Right lobe of liver (tissue), 6 donors: ENCODE data around the gene VEGFA. TPM values are rescaled to one million over a fixed set of nuclear protein-coding genes. Genes with fewer than 3 reads are reported as not detected.
"Not testable (repeated sequence)": the region's sequence is repeated elsewhere in the genome, so short reads cannot be mapped to it uniquely, and the experiment has no call there.

Source experiments
- ATAC-seq, 4 donors: fragments of 200-7000 bp; cut with Tn5 transposase; one replicate each; pipeline ENCODE4 v1.9.1; 2020; ENCODE audit warnings: mild to moderate bottlenecking in 4 of 4, moderate library complexity in 4 of 4
- DNase-seq, 3 donors: peaks; one replicate each; pipeline ENCODE4 v3.0.0-alpha.2; 2020
- H3K27ac ChIP-seq, 3 donors: fragments of 200-600 bp; one replicate each; pipeline ENCODE4 v1.8.0; 2022
- H3K27me3 ChIP-seq, 2 donors: fragments of 200-600 bp; one replicate each; pipeline ENCODE4 v1.8.0; 2022
- H3K36me3 ChIP-seq, 4 donors: fragments of 200-600 bp; sonication (generic) in 1 of 4; one replicate each; pipeline versions ENCODE4 v1.5.1 to v1.8.0; 2017 to 2022; ENCODE audit warnings: control low read depth in 1 of 4
- H3K4me1 ChIP-seq, 4 donors: fragments of 200-600 bp; sonication (generic) in 1 of 4; one replicate each; pipeline versions ENCODE4 v1.5.1 to v1.8.0; 2017 to 2022; ENCODE audit warnings: control low read depth in 1 of 4
- H3K4me3 ChIP-seq, 3 donors: fragments of 200-600 bp; one replicate each; pipeline ENCODE4 v1.8.0; 2022
- H3K9me3 ChIP-seq, 4 donors: fragments of 200-600 bp; sonication (generic) in 1 of 4; one replicate each; pipeline versions ENCODE4 v1.5.1 to v1.8.0; 2017 to 2022; ENCODE audit warnings: control low read depth in 1 of 4
- POLR2A ChIP-seq: fragments of 450-650 bp; IDR thresholded peaks from one replicate; pipeline ENCODE4 v1.6.1; 2017; ENCODE audit warnings: antibody characterized with exemption, mild to moderate bottlenecking
- WGBS: methylation state at CpG from one replicate; pipeline ENCODE4 v1.1.6; 2018; ENCODE audit warnings: low coverage, low lambda C conversion rate; ENCODE audit not compliant: insufficient coverage; ENCODE audit errors: missing lambda C conversion rate; 5-methylcytosine and 5-hydroxymethylcytosine counted together
- intact Hi-C, 2 donors: fragments of 100-400 bp; cut with DNase I; formaldehyde crosslinking; loops; one replicate each; pipeline versions ENCODE4 v1.11.2 to v1.14.1; 2022
- total RNA-seq, 6 experiments: library from RNA; depleted of rRNA in 2 of 6; stranded (reverse); fragments of >200 nt in 2 of 6; fragmentation: NEBNext Ultra II Directional in 3 of 6; extraction: Animal tissue kit (Norgen Biotek cat#: 25700) in 3 of 6; gene quantifications; one replicate each; pipeline versions ENCODE4 v1.1.0 to v1.2.4, GENCODE V29; 2016 to 2023
- TF ChIP-seq, protein P1 (sequence below), 4 donors: fragments of 200-600 bp in 3 of 4; fragments of 450-650 bp in 1 of 4; IDR thresholded peaks; one replicate each; pipeline versions ENCODE4 v1.5.1 to v1.8.0; 2016 to 2022; ENCODE audit warnings: antibody characterized with exemption in 4 of 4, mild to moderate bottlenecking in 2 of 4
- donor health status: DM: no; HTN: yes; CAD: no.
- donor health status: DM: no; HTN: no; CAD: no.
- donor health status: DM: no; HTN: no; CAD: no.
- donor health status: DM: no; HTN: yes; CAD: no.
- donor health status: DM: no; HTN: yes; CAD: no.

Gene VEGFA
- total RNA-seq, 6 experiments from 2014 or later = 91.3 to 571 (median 132) TPM

DNA sequence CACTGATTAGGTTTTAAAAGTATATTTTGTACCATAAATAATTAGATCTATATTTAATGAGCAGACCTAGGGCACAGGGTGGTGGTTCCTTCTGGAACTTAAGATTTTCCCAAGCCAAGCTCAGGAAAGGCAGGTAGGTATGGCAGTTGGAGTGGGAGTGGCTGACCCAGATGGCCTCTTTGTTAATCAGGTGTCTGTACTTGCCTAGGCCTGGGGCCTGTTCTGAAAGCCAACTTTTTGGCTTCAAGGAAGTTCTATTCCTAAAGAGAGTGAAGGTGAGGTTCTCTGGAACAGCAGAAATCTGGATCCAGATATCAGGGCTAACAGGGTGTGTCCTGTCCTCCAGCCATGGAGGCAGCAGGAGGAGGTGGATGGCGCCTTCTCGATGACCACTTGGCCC is 44.9 kb downstream of the VEGFA start:
- Histone ChIP-seq H3K27ac (no peak overlapping the region), H3K27me3 (no peaks in the 10 kb centered on the region), H3K4me1 (peaks cover 0 to 16% (median 6%) of the 10 kb centered on the region in 4 donors), H3K36me3 (no peaks in the 10 kb centered on the region), H3K4me3 (no peak overlapping the region), H3K9me3 (no peaks in the 10 kb centered on the region)
- intact Hi-C loops = no loop called here
- no peak for TF ChIP-seq POLR2A
- TF ChIP-seq, protein P1, sequence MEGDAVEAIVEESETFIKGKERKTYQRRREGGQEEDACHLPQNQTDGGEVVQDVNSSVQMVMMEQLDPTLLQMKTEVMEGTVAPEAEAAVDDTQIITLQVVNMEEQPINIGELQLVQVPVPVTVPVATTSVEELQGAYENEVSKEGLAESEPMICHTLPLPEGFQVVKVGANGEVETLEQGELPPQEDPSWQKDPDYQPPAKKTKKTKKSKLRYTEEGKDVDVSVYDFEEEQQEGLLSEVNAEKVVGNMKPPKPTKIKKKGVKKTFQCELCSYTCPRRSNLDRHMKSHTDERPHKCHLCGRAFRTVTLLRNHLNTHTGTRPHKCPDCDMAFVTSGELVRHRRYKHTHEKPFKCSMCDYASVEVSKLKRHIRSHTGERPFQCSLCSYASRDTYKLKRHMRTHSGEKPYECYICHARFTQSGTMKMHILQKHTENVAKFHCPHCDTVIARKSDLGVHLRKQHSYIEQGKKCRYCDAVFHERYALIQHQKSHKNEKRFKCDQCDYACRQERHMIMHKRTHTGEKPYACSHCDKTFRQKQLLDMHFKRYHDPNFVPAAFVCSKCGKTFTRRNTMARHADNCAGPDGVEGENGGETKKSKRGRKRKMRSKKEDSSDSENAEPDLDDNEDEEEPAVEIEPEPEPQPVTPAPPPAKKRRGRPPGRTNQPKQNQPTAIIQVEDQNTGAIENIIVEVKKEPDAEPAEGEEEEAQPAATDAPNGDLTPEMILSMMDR (IDR thresholded peaks at IDR 0.05) = no peak
- WGBS = 0% methylated on average over 1 of the region's 2 CpGs
- DNase-seq = no peak
- ATAC-seq = no peak

DNA sequence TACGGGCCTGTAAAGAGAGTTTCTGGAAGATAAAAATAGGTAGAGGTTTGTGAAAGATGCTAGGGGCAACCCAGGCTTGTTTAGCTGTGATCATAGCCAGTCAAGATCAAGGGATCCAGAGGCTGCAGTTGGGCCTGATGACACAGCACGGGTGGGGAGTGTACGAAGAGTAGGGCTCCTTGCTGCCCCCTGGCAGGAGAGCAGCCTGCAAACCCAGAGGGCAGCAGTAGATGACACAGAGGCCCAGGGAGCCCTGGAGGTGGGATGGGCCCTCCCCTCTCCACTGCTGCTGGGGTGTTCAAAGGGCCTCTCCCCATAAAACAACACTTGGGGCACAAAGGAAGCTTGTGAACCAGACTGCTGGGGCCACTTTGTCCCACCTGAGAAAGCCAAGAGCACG is 47.2 kb downstream of the VEGFA start:
- Histone ChIP-seq H3K36me3 (no peaks in the 10 kb centered on the region), H3K27ac (no peak overlapping the region), H3K9me3 (no peaks in the 10 kb centered on the region), H3K27me3 (no peaks in the 10 kb centered on the region), H3K4me3 (no peak overlapping the region), H3K4me1 (peaks cover 0 to 13% (median 5%) of the 10 kb centered on the region in 4 donors)
- 52% methylated on average over 4 of the region's 4 CpGs for WGBS
- no peak for TF ChIP-seq POLR2A
- TF ChIP-seq, protein P1 (IDR thresholded peaks at IDR 0.05) = peak in 3 of 4 donors; percentile 22 to 30 (median 24)
- no peak for DNase-seq
- ATAC-seq = peak; percentile 71 to 83 (median 80)
- intact Hi-C loops = no loop called here

DNA sequence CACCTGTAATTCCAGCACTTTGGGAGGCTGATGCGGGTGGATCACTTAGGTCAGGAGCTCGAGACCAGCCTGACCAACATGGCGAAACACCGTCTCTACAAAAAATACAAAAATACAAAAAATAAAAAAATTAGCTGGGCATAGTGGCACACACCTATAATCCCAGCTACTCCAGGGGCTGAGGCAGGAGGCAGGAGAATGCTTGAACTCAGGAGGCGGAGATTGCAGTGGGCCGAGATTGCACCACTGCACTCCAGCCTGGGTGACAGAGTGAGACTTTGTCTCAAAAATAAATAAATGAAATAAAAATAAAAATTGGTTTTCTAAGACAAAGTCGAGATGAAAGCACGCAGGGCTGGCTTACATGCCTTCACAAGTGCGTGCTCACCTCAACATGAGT is 49.0 kb downstream of the VEGFA start:
- H3K9me3 ChIP-seq, H3K36me3 ChIP-seq, intact Hi-C loops, H3K27me3 ChIP-seq, ATAC-seq, H3K4me3 ChIP-seq, H3K27ac ChIP-seq, DNase-seq: not testable (repeated sequence)
- H3K4me1 ChIP-seq = peaks cover 0 to 20% (median 9%) of the 10 kb centered on the region in 4 donors
- 84% methylated on average over 5 of the region's 9 CpGs for whole genome bisulfite sequencing

- TF ChIP-seq POLR2A = no peak
- TF ChIP-seq, protein P1 (IDR thresholded peaks at IDR 0.05) = no peak
- intact Hi-C loops = loop anchor here (10.0 kb wide), 1 partner anchor 45 kb away; the partner anchor contains the start of gene VEGFA (in 2 of the 2)
- H3K4me3 ChIP-seq = no peak overlapping the region
- no peaks in the 10 kb centered on the region for H3K27me3 ChIP-seq
- peaks cover 0 to 26% (median 11%) of the 10 kb centered on the region in 4 donors for H3K4me1 ChIP-seq
- no peaks in the 10 kb centered on the region for H3K36me3 ChIP-seq
- ATAC-seq = no peak
- 82% methylated on average over 5 of the region's 5 CpGs for WGBS
- H3K27ac ChIP-seq = no peak overlapping the region
- no peaks in the 10 kb centered on the region for H3K9me3 ChIP-seq
- DNase-seq = no peak
These were observed 49.9 kb downstream of the VEGFA start for GRCh38 chr6:43819958-43820357.

- Histone ChIP-seq H3K27ac (no peak overlapping the region), H3K4me1 (peaks cover 0 to 32% (median 14%) of the 10 kb centered on the region in 4 donors), H3K36me3 (no peaks in the 10 kb centered on the region), H3K4me3 (no peak overlapping the region), H3K9me3 (no peaks in the 10 kb centered on the region), H3K27me3 (no peaks in the 10 kb centered on the region)
- TF ChIP-seq, protein P1 (IDR thresholded peaks at IDR 0.05) = no peak
- TF ChIP-seq POLR2A = no peak
- 82% methylated on average over 2 of the region's 6 CpGs for WGBS
- intact Hi-C loops = loop anchor here (10.0 kb wide), 1 partner anchor 46 kb away; the partner anchor contains the start of gene VEGFA (in 2 of the 2)
- ATAC-seq (no peak), DNase-seq (no peak)
These were observed 50.5 kb downstream of the VEGFA start for GRCh38 chr6:43820486-43820885.
